Left lung (tissue), 10 donors: ENCODE data around the gene ATP6V1G1. TPM values are rescaled to one million over a fixed set of nuclear protein-coding genes. Genes with fewer than 3 reads are reported as not detected.
A peak's percentile ranks its signal among the peaks of the same experiment; 100 is the strongest.

Source experiments
- ATAC-seq: fragments of 200-7000 bp; cut with Tn5 transposase; one replicate; pipeline ENCODE4 v1.9.1; 2020; ENCODE audit warnings: moderate library complexity
- DNase-seq, 4 donors: peaks; one replicate each; pipeline ENCODE4 v3.0.0-alpha.2; 2013 to 2020
- H3K27ac ChIP-seq, 2 donors: fragments of 200-600 bp; sonication (generic) in 1 of 2; one replicate each; pipeline versions ENCODE4 v1.5.0 to v1.8.0; 2020 to 2021
- H3K27me3 ChIP-seq, 2 donors: fragments of 200-600 bp; sonication (generic) in 1 of 2; one replicate each; pipeline versions ENCODE4 v1.5.0 to v1.8.0; 2020 to 2021
- H3K36me3 ChIP-seq, 2 donors: fragments of 200-600 bp; sonication (generic) in 1 of 2; one replicate each; pipeline versions ENCODE4 v1.5.0 to v1.8.0; 2020 to 2021
- H3K4me1 ChIP-seq, 2 donors: fragments of 200-600 bp; one replicate each; pipeline ENCODE4 v1.8.0; 2021
- H3K4me3 ChIP-seq, 2 donors: fragments of 200-600 bp; sonication (generic) in 1 of 2; one replicate each; pipeline versions ENCODE4 v1.5.0 to v1.8.0; 2020 to 2021; ENCODE audit warnings: mild to moderate bottlenecking in 1 of 2
- H3K9me3 ChIP-seq, 2 donors: fragments of 200-600 bp; sonication (generic) in 1 of 2; one replicate each; pipeline versions ENCODE4 v1.5.0 to v1.8.0; 2020 to 2021
- intact Hi-C, 2 donors: fragments of 100-400 bp; cut with DNase I; formaldehyde crosslinking; loops; one replicate each; pipeline versions ENCODE4 v1.11.2 to v1.14.2; 2022
- polyA plus RNA-seq, 6 donors: library from polyadenylated mRNA; unstranded; fragments of 120-200 nt; gene quantifications; one replicate each; pipeline ENCODE4 v1.2.1, GENCODE V29; 2013; ENCODE audit not compliant: insufficient read length in 6 of 6
- total RNA-seq, 2 donors: library from RNA; stranded (reverse); fragmentation: NEBNext Ultra II Directional; extraction: Animal tissue kit (Norgen Biotek cat#: 25700); gene quantifications; one replicate each; pipeline ENCODE4 v1.2.1, GENCODE V29; 2021
- TF ChIP-seq, protein P1 (sequence below), 2 donors: fragments of 200-600 bp; sonication (generic) in 1 of 2; IDR thresholded peaks; one replicate each; pipeline versions ENCODE4 v1.5.0 to v1.8.0; 2021; ENCODE audit warnings: antibody characterized with exemption in 2 of 2
- donor health status: DM: no; HTN: yes; CAD: no.
- donor health status: DM: no; HTN: no; CAD: no.

ATP6V1G1 gene
- total and polyA plus RNA-seq, 8 donors, result 96.6 to 182 (median 158) TPM

DNA sequence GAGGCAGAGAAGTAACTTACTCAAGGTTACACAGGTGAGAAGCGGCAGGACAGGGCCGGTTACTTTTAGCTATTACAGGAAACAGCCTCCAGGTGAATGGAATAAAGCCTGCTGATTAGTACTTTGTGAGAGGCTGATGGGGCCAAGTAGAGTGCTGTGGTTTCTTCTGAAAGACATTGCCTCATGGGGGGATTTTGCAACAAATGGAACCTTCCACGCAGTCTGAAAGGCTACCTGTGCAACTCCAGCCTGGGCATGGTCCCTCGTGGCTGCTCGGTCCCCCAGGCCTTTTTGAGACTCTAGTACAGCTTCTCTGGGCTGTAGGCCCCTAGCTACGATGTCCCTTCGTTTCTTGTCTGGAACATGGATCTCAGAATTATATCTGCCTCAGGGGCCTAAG is 25.5 kb downstream of the ATP6V1G1 start:
- TF ChIP-seq, protein P1, sequence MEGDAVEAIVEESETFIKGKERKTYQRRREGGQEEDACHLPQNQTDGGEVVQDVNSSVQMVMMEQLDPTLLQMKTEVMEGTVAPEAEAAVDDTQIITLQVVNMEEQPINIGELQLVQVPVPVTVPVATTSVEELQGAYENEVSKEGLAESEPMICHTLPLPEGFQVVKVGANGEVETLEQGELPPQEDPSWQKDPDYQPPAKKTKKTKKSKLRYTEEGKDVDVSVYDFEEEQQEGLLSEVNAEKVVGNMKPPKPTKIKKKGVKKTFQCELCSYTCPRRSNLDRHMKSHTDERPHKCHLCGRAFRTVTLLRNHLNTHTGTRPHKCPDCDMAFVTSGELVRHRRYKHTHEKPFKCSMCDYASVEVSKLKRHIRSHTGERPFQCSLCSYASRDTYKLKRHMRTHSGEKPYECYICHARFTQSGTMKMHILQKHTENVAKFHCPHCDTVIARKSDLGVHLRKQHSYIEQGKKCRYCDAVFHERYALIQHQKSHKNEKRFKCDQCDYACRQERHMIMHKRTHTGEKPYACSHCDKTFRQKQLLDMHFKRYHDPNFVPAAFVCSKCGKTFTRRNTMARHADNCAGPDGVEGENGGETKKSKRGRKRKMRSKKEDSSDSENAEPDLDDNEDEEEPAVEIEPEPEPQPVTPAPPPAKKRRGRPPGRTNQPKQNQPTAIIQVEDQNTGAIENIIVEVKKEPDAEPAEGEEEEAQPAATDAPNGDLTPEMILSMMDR (IDR thresholded peaks at IDR 0.05), result no peak
- DNase-seq (no peak), ATAC-seq (no peak)
- H3K4me1 ChIP-seq, result peaks cover 10 to 53% of the 10 kb centered on the region in 2 donors
- no peaks in the 10 kb centered on the region for H3K9me3 ChIP-seq
- H3K36me3 ChIP-seq, result no peaks in the 10 kb centered on the region
- no peak overlapping the region for H3K4me3 ChIP-seq
- intact Hi-C loops, result no loop called here
- peaks cover 0 to 6% of the 10 kb centered on the region in 2 donors for H3K27me3 ChIP-seq
- peak overlapping the region in 1 of 2 donors; percentile 85 for H3K27ac ChIP-seq

DNA sequence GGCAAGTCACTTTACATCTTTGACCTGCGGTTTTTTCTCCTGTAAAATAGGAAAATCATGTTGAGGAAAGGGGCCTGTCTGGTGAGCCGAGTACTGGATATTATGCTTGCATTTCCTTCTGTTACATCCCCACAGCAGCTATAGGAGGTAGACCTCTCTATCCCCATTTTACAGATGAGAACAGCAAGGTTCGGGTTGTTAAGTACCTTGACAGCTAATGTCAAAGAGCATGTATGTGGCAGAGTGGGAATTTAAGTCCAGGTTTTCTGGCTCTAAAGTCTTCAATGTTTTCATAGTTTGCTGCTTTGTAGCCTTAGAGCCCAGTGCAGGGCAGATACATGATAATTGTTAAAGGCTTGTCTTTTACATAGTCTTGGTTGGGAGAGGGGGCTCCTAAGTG is 26.4 kb downstream of the ATP6V1G1 start:
- no peaks in the 10 kb centered on the region for H3K9me3 ChIP-seq
- H3K4me3 ChIP-seq, result no peak overlapping the region
- TF ChIP-seq, protein P1 (IDR thresholded peaks at IDR 0.05), result no peak
- DNase-seq (no peak), ATAC-seq (no peak)
- peaks cover 10 to 60% of the 10 kb centered on the region in 2 donors for H3K4me1 ChIP-seq
- intact Hi-C loops, result no loop called here
- H3K27ac ChIP-seq, result no peak overlapping the region
- peaks cover 0 to 6% of the 10 kb centered on the region in 2 donors for H3K27me3 ChIP-seq
- H3K36me3 ChIP-seq, result no peaks in the 10 kb centered on the region

DNA sequence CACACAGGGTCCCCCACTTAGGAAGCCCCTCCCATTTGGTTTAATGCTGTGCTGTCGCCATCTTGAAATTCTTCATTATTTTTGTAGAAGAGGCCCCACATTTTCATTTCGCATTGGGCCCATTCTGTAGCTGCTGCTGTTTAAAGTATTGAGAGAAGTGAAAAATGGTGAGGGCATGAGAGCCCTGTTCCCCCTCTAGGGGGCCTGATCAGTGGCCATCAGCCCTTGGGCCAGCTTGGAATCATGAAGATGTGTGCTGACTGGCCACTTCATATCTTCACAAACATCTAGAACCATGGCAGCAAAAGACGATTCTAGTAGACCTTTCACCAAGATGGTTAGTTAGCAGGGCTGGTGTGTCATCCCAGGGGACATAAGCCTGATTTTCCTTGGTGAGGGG is 26.8 kb downstream of the ATP6V1G1 start:
- Histone ChIP-seq H3K27ac (no peak overlapping the region), H3K36me3 (no peaks in the 10 kb centered on the region), H3K4me1 (peaks cover 10 to 63% of the 10 kb centered on the region in 2 donors), H3K27me3 (peaks cover 0 to 6% of the 10 kb centered on the region in 2 donors), H3K9me3 (no peaks in the 10 kb centered on the region), H3K4me3 (no peak overlapping the region)
- ATAC-seq, result no peak
- DNase-seq, result no peak
- TF ChIP-seq, protein P1 (IDR thresholded peaks at IDR 0.05), result no peak
- intact Hi-C loops, result no loop called here

DNA sequence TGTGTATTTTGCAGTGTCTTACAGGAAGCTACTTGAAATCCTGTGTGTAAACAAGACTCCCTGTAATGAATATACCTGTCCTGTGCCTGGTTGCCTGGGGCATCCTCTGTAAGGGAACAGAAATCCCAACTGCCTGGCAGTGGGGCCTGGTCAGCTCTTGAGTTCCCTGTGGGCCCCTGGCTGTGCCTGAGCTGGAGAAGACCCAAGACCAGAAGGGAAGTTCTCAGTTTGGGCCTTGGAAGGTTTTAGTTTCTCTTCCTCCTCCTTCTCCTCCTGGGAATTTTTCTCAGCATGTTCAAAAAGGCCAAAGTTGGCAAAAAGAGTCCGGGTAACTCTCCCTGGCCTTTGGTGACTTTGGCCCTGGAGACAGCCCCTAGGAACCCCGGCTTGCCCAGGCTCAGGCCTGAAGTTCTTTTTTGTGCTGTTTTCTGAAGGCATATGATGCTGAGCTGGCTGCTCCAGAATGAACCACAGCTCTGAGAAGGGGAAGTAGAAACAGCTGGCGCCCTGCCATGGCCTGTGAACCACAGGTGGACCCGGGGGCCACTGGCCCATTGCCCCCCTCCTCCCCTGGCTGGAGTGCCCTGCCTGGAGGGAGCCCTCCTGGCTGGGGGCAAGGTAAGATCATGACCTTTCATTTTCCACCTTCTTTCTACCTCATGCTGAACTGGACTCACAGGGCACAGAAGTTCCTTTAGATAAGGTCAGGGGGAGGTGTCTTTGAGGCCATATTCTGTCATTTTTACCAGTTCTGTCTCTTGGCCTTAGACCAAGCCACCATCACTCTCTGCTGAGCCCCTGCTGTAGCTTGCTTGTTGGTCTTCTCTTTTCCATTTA is 29.3 kb downstream of the ATP6V1G1 start:
- Histone ChIP-seq H3K4me1 (peaks cover 10 to 61% of the 10 kb centered on the region in 2 donors), H3K36me3 (no peaks in the 10 kb centered on the region), H3K9me3 (no peaks in the 10 kb centered on the region), H3K4me3 (no peak overlapping the region), H3K27ac (peak overlapping the region; percentile 46 to 87), H3K27me3 (no peaks in the 10 kb centered on the region)
- TF ChIP-seq, protein P1 (IDR thresholded peaks at IDR 0.05), result no peak
- DNase-seq (peak in 2 of 4 donors; percentile 86 to 92), ATAC-seq (peak; percentile 21)
- intact Hi-C loops, result no loop called here

DNA sequence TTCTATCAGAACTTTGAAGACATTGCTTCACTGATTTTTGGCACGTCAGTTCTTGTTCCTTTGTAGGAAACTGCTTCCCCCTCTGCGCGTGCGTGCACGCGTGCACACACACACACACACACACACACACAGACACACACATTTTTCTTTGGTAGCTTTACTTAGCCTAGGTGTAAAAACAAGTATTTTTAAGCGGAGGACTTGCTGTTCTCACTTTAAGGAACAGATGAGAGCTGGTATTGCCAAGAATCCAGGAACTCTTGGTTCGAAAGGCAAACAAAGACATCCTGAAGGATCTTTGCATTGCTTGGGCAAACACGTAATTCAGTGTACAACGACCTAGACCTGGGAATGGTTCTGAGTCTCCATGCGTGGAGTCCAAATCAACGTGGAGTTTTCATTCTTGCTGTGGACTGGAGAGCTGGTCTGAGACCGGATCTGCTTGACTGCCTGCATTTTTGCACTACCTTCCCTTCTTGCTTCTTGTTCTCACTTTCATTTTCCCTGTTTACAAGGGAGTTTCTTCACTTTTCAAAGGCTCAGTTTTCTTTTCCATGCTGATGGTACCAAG is 31.7 kb downstream of the ATP6V1G1 start:
- peak; percentile 59 for ATAC-seq
- peak overlapping the region; percentile 69 to 78 for H3K27ac ChIP-seq
- H3K4me1 ChIP-seq, result peaks cover 6 to 52% of the 10 kb centered on the region in 2 donors
- TF ChIP-seq, protein P1 (IDR thresholded peaks at IDR 0.05), result no peak
- H3K27me3 ChIP-seq, result no peaks in the 10 kb centered on the region
- peak in 3 of 4 donors; percentile 42 to 82 (median 76) for DNase-seq
- intact Hi-C loops, result no loop called here
- no peaks in the 10 kb centered on the region for H3K9me3 ChIP-seq
- peak overlapping the region in 1 of 2 donors; percentile 31 for H3K4me3 ChIP-seq
- H3K36me3 ChIP-seq, result no peaks in the 10 kb centered on the region
